Kidney (tissue), 14 donors: ENCODE results near the gene PRPSAP1. TPM values are rescaled to one million over a fixed set of nuclear protein-coding genes. Genes with fewer than 3 reads are reported as not detected.
A peak's percentile ranks its signal among the peaks of the same experiment; 100 is the strongest.
"Not testable (repeated sequence)": the region's sequence is repeated elsewhere in the genome, so short reads cannot be mapped to it uniquely, and the experiment has no call there.

Experiments used
- DNase-seq, 5 donors: peaks; one replicate each; pipeline ENCODE4 v3.0.0-alpha.2; 2013 to 2020
- FAIRE-seq: peaks from 2 replicates; lab custom pipeline; 2012; peaks lifted over from hg19 to GRCh38; lab: Jason Lieb, UNC
- H3K27ac ChIP-seq, 2 donors: one replicate each; pipeline ENCODE4 v1.7.0; 2013; ENCODE audit warnings: low read depth in 2 of 2, low read length in 2 of 2, inconsistent platforms in 1 of 2
- H3K27me3 ChIP-seq: one replicate; pipeline ENCODE4 v1.7.1; 2013; ENCODE audit warnings: low read length, inconsistent platforms; ENCODE audit not compliant: control insufficient read depth, insufficient read depth
- H3K36me3 ChIP-seq, 3 donors: one replicate each; pipeline versions ENCODE4 v1.7.0 to v1.7.1; 2013; ENCODE audit warnings: low read length in 3 of 3, control low read depth in 1 of 3, inconsistent platforms in 1 of 3; ENCODE audit not compliant: insufficient read depth in 3 of 3, control insufficient read depth in 2 of 3
- H3K4me1 ChIP-seq, 3 donors: one replicate each; pipeline versions ENCODE4 v1.7.0 to v1.7.1; 2013; ENCODE audit warnings: low read length in 3 of 3, inconsistent platforms in 1 of 3, low read depth in 1 of 3; ENCODE audit not compliant: control insufficient read depth in 2 of 3, insufficient read depth in 2 of 3
- H3K4me3 ChIP-seq, 3 donors: one replicate each; pipeline versions ENCODE4 v1.7.0 to v1.8.1; 2013; ENCODE audit warnings: low read length in 3 of 3, control low read depth in 1 of 3, inconsistent platforms in 1 of 3
- H3K9ac ChIP-seq, 3 donors: one replicate each; pipeline versions ENCODE4 v1.7.0 to v1.7.1; 2013; ENCODE audit warnings: low read length in 3 of 3, control low read depth in 1 of 3, inconsistent platforms in 1 of 3
- H3K9me3 ChIP-seq, 3 donors: one replicate each; pipeline versions ENCODE4 v1.7.0 to v1.7.1; 2013; ENCODE audit warnings: low read length in 3 of 3, control low read depth in 1 of 3, inconsistent platforms in 1 of 3; ENCODE audit not compliant: control insufficient read depth in 2 of 3, insufficient read depth in 1 of 3
- intact Hi-C: fragments of 100-400 bp; cut with DNase I; formaldehyde crosslinking; loops from one replicate; pipeline ENCODE4 v1.11.1; 2022
- polyA plus RNA-seq: library from polyadenylated mRNA; stranded (reverse); fragments of 350-450 nt; fragmentation: Illumina TruSeq; extraction: RNeasy Lipid Tissue Mini Kit (QIAGEN cat#74804); gene quantifications from one replicate; pipeline ENCODE4 v1.2.3, GENCODE V29; 2014; ENCODE audit warnings: low read depth, low replicate concordance; ENCODE audit not compliant: insufficient read depth
- total RNA-seq: library from RNA; stranded (reverse); fragmentation: NEBNext Ultra II Directional; extraction: Animal tissue kit (Norgen Biotek cat#: 25700); gene quantifications from one replicate; pipeline ENCODE4 v1.2.1, GENCODE V29; 2021
- TF ChIP-seq, protein P1 (sequence below): IDR thresholded peaks from 3 replicates; pipeline ENCODE4 v1.5.1; 2012; ENCODE audit warnings: mild to moderate bottlenecking, moderate library complexity, borderline replicate concordance; ENCODE audit not compliant: insufficient read depth; ENCODE audit errors: extremely low read depth
- donor health status: control.
- donor health status: control.
- donor health status: control.
- donor health status: control.
- donor health status: control.
- donor health status: DM: yes; HTN: yes; CAD: no.
- donor health status: Normal renal cell carcinoma (clear cell type).

The PRPSAP1 gene
- total and polyA plus RNA-seq, 2 donors from 2014 or later, result 37.6 to 39.9 TPM

DNA sequence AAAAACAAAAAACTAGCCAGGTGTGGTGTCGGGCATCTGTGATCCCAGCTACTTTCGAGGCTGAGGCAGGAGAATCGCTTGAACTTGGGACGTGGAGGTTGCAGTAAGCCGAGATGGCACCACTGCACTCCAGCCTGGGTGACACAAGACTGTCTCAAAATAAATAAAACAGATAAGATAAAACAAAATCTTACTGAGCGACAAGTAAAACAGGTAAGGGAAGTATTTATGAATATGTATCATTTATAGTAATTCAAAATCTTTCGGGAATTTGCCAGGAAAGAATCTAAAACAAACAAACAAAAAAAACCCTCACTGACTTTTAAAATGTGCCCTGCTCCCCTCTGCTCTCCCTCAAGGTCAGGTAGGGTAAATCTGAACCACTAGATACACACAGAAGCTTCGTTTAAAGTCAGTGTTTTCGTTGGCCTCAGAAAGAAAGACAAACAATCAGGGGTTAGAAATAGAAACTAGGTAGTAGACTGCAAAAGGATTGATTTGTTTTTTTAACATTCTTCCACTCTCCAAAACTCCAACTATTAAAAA is 2.1 kb downstream of the PRPSAP1 start:
- Histone ChIP-seq H3K9me3 (no peaks in the 10 kb centered on the region), H3K9ac (no peak overlapping the region), H3K36me3 (peaks cover 0 to 8% (median 4%) of the 10 kb centered on the region in 3 donors), H3K4me3 (no peak overlapping the region), H3K4me1 (peaks cover 0 to 5% (median 0%) of the 10 kb centered on the region in 3 donors), H3K27me3 (no peaks in the 10 kb centered on the region), H3K27ac (no peak overlapping the region)
- intact Hi-C loops, result no loop called here
- FAIRE-seq (no peak), DNase-seq (peak in 1 of 5 donors; percentile 23)
- TF ChIP-seq, protein P1, sequence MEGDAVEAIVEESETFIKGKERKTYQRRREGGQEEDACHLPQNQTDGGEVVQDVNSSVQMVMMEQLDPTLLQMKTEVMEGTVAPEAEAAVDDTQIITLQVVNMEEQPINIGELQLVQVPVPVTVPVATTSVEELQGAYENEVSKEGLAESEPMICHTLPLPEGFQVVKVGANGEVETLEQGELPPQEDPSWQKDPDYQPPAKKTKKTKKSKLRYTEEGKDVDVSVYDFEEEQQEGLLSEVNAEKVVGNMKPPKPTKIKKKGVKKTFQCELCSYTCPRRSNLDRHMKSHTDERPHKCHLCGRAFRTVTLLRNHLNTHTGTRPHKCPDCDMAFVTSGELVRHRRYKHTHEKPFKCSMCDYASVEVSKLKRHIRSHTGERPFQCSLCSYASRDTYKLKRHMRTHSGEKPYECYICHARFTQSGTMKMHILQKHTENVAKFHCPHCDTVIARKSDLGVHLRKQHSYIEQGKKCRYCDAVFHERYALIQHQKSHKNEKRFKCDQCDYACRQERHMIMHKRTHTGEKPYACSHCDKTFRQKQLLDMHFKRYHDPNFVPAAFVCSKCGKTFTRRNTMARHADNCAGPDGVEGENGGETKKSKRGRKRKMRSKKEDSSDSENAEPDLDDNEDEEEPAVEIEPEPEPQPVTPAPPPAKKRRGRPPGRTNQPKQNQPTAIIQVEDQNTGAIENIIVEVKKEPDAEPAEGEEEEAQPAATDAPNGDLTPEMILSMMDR, result no peak

DNA sequence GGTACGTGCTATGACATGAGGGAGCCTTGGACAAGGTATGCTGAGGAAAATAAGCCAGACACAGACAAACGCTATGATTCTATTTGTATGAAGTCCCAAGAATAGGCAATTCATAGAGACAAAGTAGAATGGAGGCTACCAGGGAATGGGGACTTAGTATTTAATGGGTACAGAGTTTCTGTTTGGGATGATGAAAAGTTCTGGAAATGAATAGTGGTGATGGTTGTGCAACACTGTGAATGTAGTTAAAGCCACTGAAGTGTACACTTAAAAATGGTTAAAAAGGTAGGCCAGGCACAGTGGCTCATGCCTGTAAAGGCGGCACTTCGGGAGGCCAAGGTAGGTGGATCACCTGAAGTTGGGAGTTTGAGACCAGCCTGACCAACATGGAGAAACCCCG is 3.3 kb downstream of the PRPSAP1 start:
- no peak for DNase-seq

DNA sequence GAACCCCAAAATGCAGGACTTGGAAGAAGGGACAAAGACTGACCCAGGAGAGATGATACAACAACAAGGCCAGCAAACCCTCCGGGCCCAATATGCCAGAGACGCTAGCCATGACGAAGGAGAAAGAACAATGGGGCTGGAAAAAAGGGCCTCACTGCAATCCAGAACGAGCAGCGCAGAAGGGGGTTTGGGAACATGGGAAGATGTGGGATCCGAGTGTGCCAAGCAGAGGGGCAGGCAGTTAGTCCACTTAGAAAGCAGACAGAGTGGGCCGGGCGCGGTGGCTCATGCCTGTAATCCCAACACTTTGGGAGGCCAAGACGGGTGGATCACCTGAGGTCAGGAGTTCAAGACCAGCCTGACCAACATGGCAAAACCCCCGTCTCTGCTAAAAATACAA is 6.8 kb downstream of the PRPSAP1 start:
- H3K27ac ChIP-seq, H3K27me3 ChIP-seq, intact Hi-C loops, H3K9ac ChIP-seq, H3K9me3 ChIP-seq, DNase-seq, H3K4me3 ChIP-seq, FAIRE-seq, H3K4me1 ChIP-seq: not testable (repeated sequence)
- H3K36me3 ChIP-seq, result peaks cover 2 to 13% (median 12%) of the 10 kb centered on the region in 3 donors

More for the DNA sequence above, 3.3 kb downstream of the PRPSAP1 start:
- Histone ChIP-seq H3K4me3 (no peak overlapping the region), H3K9ac (no peak overlapping the region), H3K27me3 (no peaks in the 10 kb centered on the region), H3K36me3 (peaks cover 0 to 8% (median 7%) of the 10 kb centered on the region in 3 donors), H3K9me3 (no peaks in the 10 kb centered on the region), H3K27ac (no peak overlapping the region), H3K4me1 (peaks cover 0 to 5% (median 0%) of the 10 kb centered on the region in 3 donors)
- no peak for FAIRE-seq
- intact Hi-C loops, result no loop called here
- TF ChIP-seq, protein P1, result no peak

DNA sequence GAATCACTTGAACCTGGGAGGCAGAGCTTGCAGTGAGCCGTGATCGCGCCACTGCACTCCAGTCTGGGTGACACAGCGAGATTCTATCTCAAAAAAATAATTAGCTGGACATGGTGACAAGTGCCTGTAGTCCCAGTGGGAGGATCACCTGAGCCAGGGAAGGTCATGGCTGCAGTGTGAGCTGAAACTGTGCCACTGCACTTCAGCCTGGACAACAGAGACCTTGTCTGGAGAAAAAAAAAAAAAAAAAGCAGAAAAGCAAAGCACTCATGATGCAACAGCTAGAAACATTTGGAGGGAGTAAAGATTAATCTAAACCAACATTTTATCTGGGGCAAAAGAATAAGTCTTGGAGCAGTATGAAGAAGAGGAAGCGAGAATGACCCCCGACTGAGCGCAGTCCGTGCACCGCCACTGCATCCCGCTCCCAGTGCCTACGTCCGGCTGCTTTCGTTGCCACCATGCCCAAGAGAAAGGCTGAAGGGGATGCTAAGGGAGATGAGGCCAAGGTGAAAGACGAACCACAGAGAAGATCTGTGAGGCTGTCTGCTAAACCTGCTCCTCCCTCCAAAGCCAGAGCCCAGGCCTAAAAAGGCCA is 8.2 kb downstream of the PRPSAP1 start:
- TF ChIP-seq, protein P1, result no peak
- Histone ChIP-seq H3K9me3 (no peaks in the 10 kb centered on the region), H3K27me3 (no peaks in the 10 kb centered on the region), H3K36me3 (peaks cover 2 to 13% (median 12%) of the 10 kb centered on the region in 3 donors), H3K9ac (no peak overlapping the region), H3K4me3 (no peak overlapping the region), H3K27ac (no peak overlapping the region), H3K4me1 (no peaks in the 10 kb centered on the region)
- no peak for DNase-seq
- no peak for FAIRE-seq
- intact Hi-C loops, result no loop called here
